OCI-M1 (cell line): Measurements from ENCODE around the gene OR51A2.
"Not testable (repeated sequence)": the region's sequence is repeated elsewhere in the genome, so short reads cannot be mapped to it uniquely, and the experiment has no call there.

Source experiments
- DNase-seq: peaks from one replicate; lab custom pipeline; 2025; lab: John Stamatoyannopoulos, UW

Gene OR51A2, protein sequence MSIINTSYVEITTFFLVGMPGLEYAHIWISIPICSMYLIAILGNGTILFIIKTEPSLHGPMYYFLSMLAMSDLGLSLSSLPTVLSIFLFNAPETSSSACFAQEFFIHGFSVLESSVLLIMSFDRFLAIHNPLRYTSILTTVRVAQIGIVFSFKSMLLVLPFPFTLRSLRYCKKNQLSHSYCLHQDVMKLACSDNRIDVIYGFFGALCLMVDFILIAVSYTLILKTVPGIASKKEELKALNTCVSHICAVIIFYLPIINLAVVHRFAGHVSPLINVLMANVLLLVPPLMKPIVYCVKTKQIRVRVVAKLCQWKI

GRCh38 chr11:4955613-4956012 is at the start of gene OR51A2:
Gene OR51A2 (minus strand): TSS chr11:4955713. CDS start chr11:4955713, 0 bp downstream.
- not testable (repeated sequence) for DNase-seq

DNA sequence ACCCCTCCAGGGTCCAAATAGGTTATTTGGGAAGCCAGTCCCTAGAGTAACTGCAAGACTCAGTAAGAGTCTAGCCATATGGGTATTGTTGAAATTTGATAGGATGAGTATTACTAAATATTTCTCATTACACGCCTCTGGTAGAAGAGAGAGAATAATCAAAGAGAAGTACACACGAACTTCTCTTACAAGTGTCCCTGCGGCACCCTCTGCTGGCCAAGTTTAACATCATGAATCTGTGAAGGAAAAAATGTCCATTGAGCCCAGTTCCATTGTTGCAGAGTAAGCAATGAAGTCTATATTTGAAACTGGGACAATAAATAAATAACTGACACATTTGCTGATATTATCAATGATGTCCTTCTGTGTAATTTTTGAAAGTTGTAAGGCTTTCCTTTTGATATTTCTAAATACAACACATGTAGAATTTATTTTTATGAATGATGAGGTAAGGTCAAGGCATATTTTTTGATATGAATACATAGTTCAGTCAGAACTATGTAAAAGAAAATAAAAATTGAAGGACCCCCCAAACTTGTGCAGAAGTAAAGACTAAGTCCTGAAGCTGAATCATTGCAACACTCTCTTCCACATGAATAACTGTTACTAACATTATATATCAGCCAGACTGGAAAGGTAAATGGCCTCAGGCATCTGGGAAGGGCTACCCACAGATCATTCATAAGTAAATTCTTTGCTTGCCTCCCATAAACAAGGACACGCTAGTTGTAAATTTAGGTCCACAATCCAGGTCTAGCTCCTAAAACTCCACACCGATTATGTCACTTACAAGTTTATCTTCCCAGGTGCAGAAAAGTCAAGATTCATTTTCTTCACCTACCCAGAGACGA is 49.1 kb upstream of the OR51A2 start:
- peak; percentile 85 for DNase-seq

GRCh38 chr11:4994551-4994950 is 39.0 kb upstream of the OR51A2 start, which contains the start of gene OR51L1:
Gene OR51L1 (plus strand): TSS chr11:4994851. CDS start chr11:4998983, 4,132 bp downstream.
- no peak for DNase-seq

DNA sequence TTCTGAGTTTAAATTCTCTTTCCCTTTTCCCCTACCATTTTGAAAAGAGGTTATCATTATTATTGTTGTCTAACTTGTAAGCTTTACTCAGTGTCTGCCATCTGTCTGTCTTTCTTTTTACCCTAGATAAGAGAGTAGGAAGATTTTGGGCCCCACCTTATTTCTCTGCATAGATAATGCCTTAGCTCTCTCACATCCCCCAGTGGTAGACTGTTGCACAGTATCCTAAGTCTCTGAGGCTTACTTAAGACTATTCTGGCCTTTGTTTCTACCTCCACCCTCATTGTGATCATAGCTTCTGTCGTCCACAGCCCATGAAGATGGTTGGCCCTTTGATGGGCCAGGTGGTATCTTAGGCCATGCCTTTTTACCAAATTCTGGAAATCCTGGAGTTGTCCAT is 35.5 kb upstream of the OR51A2 start:
- DNase-seq = peak; percentile 86

GRCh38 chr11:4983841-4984240 is 28.3 kb upstream of the OR51A2 start:
- DNase-seq = no peak

GRCh38 chr11:4982678-4983077 is 27.2 kb upstream of the OR51A2 start:
- no peak for DNase-seq

DNA sequence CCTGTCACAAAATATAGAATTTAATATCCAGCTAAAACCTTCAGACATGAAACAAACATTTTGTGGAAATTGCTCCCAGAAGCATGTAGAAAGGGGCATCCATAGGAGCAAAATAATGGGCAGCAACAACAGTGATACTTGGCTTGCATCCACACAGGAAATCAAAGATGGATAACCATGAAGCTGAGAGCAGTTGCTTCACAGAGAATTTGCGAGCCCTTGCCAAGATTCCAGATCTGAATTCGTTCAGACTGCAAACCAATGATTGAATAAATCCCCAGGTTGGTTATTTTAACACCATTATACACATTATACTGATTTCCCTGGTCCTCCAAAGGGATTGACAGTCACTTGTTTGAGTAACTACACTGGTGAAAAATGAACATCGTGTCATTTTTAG is 23.5 kb upstream of the OR51A2 start:
- no peak for DNase-seq

DNA sequence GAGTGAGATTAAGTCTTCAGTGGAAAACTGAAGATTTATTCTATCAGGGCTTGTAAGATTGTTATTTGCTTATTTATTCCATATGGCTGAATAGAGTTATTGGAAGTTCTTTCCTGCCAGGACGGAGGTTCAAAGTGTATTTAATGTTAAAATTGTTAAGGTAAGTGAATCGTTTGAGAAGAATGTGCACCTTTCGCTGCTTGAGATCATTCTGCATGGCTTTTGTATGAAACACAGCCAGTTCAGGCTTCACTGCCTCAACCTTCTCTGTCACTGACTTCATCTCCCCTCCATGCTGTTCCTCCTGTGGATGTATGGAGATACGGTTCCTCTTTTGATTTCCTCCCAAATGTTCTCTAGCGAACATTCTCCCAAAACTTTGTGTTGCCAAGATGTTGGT is 19.9 kb upstream of the OR51A2 start:
- no peak for DNase-seq

- DNase-seq = no peak
Observed at GRCh38 chr11:4962816-4963215, 7.3 kb upstream of the OR51A2 start.

GRCh38 chr11:4960877-4961276 is 5.4 kb upstream of the OR51A2 start:
- peak; percentile 66 for DNase-seq

DNA sequence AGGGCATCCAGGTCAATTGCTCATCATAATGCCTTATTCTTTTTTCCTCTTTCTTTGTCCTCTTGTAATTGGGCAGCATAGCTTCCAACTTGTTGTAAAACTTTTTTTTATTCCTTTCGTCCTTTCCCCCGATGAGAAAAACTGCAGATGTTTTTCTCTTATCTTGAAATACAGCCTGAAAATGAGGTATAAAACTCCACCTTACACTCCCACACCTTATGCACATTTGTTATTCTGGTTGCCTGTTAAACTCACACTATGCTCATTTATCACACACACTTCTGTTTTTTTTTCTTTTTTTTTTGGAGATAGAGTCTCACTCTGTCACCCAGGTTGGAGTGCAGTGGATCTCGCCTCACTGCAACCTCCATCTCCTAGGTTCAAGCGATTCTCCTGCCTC is 1.9 kb upstream of the OR51A2 start:
- DNase-seq = peak; percentile 7

GRCh38 chr11:4947505-4947904 is 8.0 kb downstream of the OR51A2 start, which contains the start of gene OR51A4:
Gene OR51A4 (minus strand): TSS chr11:4947605. CDS start chr11:4947100, 505 bp downstream.
- DNase-seq = no peak

DNA sequence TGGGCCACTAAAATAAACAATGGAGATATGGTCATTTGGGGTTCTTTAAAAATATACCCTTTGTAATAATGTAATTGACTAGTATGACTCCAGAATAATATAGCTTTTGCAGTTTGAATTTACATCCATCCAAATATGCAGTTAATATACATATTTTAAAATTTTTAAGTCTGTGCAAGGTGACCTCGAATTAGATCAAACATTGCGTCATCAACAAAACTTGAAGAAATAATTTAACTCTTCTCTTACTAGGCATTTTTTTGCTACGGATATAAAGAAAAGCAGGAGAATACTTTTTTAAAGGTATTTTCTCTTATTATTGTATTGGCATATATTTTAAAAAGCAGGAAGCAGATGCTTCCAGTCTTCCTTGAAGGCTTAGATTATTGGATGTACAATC is 18.8 kb downstream of the OR51A2 start:
- DNase-seq = no peak

GRCh38 chr11:4932751-4933150 is 22.8 kb downstream of the OR51A2 start:
- DNase-seq = no peak

DNA sequence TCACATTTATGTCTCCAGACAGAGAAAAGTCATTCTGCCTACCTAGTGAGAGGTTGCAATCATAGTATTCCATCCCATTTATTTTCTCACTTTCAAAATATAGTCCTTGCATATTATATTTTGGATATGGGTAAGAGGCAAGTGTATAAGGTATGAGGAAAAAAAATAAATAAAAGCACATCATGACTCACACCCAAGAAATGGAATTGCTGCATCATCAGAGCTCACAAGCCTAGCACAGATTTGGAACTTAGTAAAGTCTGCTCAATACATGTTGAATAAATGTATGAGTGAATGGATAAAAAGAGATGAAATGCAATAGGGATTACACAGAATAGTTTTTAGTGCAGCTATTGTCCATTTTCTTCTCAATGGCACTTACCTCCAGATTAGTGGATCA is 28.9 kb downstream of the OR51A2 start:
- DNase-seq = no peak

- no peak for DNase-seq
Observed at GRCh38 chr11:4924239-4924638, 31.3 kb downstream of the OR51A2 start, which contains the start of gene OR51G1. Gene OR51G1 (minus strand): TSS chr11:4924339. CDS start chr11:4924339, 0 bp downstream.

GRCh38 chr11:4922304-4922703 is 33.2 kb downstream of the OR51A2 start:
- peak; percentile 23 for DNase-seq

- no peak for DNase-seq
Observed at GRCh38 chr11:4921796-4922195, 33.7 kb downstream of the OR51A2 start.

- DNase-seq = no peak
Observed at GRCh38 chr11:4919250-4919649, 36.3 kb downstream of the OR51A2 start, which contains the start of gene OR51G2. Gene OR51G2 (minus strand): TSS chr11:4919350. CDS start chr11:4915663, 3,687 bp downstream.

- no peak for DNase-seq
Observed at GRCh38 chr11:4916581-4916980, 38.9 kb downstream of the OR51A2 start.
